NCI-H1417 (cell line): Measurements from ENCODE around the gene TNFRSF18.

Experiments used
- DNase-seq, 3 experiments: peaks; one replicate each; lab custom pipeline; 2025; lab: John Stamatoyannopoulos, UW

The TNFRSF18 gene

DNA sequence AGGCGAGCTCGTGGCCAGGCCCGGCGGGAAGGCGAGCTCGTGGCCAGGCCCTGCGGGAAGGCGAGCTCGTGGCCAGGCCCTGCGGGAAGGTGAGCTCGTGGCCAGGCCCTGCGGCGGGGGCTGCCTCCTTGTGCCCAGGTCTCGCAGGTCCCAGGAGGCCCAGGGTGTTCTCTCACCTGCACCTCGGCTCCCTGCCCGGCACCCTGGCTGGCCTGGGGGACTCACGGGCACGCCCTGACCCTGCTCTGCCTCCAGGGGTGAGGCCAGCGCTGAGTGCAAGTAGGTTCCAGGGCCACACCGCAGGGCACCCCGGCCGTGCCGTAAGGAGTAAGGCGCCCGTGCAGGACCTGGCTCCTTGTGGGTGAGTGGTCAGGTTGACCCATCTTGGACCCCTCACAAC, 21.0 kb upstream of the TNFRSF18 start:
- no peak for DNase-seq

DNA sequence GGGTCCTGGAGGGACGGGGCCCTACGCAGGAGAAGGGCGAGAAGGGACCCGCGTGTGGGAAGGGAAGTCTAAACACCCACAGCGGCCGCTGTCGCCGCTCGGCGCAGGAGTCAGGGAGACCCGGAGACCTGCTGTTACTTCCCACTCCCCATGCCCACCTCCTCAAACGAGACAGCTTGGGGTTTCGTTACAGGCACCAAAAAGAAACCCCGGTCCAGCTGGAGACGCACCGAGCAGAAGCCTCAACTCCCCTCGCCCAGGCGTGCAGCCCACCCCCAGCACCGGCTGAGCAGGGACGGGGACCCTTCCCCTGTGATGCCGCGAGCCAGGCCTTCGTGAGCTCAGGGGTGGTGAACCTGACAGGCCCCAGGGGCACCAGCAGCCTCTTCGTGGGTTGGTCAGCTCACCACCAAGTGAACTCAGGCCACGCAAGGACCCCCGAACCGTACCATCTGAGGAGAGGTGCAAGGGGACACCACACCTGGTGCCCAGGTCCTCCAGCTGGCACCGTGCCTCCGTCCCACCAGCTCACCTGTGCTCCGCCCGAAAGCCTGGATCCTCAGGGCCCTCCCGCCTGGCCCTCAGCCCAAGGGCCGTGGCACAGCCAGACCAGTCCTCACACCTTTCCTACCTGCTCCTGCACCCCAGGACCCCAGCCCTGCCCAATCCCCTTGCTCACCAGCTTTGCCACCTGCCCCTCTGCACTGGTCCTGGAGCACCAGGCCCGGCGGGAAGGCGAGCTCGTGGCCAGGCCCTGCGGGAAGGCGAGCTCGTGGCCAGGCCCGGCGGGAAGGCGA, 20.4 kb upstream of the TNFRSF18 start:
- no peak for DNase-seq

DNA sequence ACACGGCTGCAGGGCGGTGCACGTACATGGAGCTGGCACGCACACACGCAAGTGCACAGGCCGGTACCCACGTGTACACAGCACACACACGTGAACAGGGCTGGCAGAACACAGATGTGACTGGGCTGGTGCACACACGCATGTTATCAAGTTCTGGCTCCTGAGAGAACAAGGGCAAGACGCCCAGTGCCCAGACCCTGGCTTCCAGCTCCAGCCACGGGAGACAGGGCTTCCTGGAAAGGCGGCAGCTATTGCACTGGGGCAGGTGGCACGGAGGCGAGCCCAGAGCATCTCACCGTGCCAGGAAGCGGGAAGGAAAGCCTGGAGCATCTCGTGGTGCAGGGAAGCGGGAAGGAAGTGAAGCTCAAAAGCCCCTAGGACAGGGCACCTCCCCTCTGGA, 19.5 kb upstream of the TNFRSF18 start:
- no peak for DNase-seq

DNA sequence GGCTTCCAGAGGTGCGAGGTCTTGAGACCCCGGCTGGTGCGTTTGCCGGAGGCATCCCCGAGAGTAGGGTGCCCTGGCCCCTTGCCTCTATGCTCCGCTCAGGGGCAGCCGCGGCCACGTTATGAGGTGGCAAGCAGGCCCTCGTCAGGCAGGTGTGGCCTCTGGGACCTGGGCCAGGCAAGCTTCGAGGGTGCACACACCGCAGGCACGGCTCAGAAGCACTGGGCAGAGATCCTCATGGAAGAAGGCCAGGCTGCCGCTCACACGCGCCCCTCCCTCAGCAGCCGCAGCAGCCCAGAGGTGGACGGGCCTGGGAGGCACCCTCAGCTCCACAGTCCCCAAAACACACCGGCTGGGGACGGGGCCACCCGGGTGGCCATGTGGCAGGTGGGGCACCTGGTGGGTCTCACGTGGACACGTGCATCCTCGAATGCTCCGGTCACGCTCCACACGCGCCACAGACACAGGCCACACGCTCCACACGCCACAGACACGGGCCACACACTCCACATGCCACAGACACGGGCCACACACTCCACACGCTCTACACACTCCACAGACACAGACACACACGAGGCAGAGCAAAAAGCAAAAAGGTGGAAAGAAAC, 18.9 kb upstream of the TNFRSF18 start:
- DNase-seq: no peak

DNA sequence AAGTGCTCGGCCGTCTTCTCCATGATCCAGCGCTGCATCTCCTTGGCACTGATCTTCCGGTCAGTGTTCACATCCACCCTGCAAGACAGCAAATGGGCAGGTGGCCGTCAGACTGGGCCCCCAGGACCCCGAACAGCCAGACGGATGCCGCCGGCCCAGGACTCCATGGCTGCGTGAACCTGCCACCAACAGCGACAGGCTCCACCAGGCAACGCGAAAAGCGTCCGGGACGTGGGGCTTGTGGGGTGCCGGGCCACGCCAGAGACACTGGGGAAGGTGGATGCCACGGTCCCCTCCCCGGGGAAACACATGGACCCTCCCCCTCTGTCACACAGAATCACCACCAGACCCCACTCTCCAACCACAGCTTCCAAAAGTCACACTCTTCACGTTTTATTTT, 17.5 kb upstream of the TNFRSF18 start:
- DNase-seq: no peak

DNA sequence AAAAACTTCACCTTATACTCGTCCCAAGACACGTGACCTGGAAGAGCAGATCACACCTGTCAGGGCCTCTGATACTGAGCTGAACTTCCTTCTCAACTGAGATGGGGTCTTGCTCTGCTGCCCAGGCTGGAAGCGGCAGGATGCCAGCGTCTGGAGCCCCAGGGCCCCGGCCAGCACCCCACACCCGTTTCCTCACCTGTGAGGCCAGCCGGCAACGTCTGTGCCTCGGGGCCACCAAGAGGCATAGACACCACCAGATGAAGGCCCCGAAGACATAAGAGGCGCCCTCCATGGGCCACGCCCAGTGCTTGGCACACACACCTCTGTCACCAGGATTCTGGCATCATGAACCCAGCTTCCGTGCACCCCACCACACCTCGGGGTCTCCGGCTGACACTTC, 16.9 kb upstream of the TNFRSF18 start:
- no peak for DNase-seq

DNA sequence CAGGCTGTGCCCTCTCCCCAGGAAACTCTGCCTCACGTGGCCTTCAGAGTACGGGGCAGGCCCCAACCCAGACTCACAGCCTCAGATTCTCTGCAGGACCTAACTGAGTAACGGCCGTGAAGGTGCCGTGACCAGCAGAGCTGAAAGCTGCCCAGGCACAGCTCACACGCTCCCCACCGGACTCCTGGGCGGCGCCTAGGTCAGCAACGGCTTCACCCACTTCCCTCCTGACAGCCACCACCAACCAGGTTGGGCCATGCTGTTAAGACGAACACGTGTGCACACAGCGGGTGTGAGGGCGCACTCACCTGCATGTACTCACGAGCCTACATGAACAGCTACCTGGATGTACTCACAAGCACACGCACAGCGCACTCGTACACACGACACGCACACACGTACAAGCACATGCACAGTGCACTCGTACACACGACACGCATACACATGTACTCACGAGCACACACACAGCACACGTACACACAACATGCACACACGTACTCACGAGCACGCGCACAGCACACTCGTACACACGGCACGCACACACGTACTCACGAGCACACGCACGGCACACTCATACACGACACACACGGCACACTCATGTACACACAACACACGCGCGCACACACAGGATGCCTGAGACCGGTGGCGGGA, 16.3 kb upstream of the TNFRSF18 start:
- no peak for DNase-seq

DNA sequence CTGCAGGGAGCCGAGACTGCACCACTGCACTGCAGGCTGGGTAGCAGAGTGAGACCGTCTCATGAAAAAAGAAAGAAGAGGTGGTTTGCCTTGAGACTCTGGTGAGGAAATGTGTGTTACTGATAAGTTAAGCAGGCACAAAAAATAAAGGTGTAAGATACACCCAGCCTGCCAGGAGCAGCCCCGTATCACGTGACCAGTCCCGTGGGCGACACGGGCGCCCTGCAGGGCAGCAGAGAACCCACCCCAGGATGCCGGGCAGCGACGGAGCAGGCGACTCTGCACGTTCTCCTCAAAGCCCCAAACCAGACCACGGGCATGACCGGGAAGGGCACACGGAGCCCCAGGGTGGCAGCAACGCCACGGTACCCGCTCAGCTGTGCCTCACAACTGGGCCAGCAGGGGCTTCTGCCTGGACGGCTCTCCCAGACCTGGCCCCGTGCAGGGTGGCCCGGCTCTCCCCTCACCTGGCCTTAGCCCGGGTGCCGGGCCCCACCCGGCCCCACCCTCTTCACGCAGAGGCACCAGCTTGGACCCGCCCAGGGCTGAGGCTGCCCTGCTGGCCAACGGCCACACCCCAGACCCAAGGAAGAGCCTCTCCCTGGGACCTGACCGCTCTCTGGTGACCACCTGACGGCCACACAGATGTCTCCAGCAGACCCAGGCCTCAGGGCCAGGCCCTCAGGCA, 15.6 kb upstream of the TNFRSF18 start:
- DNase-seq: no peak

DNA sequence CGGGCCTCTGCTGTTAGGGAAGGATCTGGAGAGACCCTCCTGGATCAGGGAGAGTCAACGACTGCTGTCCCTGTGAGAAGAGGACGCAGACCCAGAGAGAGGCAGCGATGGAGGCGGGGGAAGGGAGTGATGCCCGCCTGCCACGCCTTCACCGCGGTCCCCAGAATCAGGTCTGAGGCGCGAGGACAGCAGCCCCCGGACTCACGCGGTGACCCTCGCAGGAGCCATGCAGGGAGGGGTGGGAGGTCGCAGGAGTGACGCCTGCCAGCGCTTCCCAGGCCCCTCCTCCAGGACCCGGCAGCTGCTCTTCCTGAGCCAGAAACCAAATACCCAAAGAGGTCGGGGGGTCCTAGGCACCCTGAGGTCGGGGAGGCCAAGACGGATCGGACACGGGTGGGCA, 13.8 kb upstream of the TNFRSF18 start:
- no peak for DNase-seq

DNA sequence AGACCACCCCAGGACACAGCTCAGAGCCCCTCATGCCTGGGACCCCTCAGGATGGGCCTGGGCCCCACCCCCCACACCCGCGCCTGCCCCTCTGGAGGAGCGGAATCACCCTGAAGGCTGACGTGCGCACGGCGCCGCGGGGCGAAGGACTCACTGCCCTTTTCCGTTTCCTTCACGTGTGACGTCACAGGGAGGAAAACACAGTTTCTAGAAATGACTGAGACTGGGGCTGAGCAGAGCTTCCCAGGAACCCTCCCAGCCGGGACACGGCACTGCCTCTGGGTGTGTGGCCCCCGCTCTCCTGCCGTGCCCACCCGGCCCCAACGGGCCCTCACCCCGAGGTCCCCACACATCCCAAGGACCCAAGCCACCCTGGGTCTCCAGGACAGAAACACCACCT, 12.9 kb upstream of the TNFRSF18 start:
- no peak for DNase-seq

DNA sequence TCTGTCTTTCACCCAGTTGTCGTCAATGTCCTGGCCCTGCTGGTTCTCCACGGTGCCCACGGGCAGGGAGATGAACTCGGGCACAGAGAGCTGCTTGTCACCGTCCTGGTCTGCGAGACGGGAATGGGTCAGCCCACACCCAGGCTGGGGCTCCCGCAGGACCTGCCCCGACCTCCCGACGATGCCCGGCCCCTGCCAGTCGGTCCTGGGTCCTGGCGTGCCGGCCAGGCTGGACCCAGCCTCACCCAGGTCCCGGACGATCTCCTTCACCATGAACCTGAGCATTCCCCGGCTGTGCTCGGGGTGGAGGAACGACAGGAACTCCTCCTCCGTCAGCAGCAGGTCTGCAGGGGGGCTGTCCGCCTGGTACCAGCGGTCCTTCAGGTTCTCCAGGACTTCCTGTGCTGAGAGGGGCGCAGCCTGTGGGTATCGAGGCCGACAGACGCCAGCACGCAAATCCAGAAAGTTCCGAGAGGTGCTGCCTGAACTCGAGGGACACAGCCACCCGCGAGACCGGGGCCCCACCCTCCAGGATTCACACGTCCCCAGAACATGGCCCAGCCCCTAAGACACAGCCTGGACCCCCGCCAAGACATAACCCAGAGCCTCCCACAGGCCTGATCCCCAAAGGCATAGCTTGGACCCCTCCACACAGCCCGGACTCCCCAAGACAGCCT, 12.3 kb upstream of the TNFRSF18 start:
- DNase-seq: no peak

DNA sequence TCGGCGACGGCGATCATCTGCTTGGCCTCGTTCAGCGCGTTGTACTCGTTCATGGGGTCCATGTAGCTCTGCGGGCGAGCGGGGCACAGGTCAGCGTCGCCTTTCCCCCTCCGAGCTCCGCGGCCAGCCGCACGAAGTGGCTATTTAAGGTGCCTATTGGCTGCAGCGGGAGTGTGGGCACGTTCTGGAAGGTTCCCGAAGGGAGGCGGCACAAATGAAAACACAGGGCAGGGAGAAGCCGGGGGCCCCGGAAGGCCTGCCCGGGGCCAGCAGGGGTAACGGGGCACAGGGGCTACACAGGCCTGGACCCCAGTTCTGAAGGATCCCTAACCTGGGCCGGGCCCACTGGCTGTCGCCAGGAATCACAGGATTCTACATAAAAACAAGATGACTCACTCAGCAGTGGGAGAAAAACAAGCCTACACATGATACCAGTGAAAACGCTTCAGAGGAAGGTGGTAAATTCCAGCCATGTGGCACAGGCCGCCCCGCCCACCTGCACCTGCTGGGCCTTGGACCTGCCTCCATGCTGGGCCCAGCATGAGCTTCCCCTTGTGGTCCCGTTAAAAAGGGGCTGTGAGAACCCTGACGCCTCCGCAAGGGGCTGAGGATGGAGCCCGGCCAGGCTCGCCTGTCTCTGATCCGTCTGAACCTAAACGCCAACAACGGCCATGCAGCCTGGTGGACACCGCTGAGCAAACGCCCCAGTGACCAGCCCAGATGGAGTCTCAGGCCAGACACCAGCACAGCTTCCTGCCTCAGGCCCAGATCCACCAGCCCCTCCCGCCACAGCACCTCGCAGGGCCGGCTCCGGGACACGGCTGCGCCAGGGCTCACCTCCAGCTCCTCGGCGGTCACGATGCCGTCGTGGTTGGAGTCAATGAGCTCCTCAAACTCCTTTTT, 11.5 kb upstream of the TNFRSF18 start:
- DNase-seq: no peak

DNA sequence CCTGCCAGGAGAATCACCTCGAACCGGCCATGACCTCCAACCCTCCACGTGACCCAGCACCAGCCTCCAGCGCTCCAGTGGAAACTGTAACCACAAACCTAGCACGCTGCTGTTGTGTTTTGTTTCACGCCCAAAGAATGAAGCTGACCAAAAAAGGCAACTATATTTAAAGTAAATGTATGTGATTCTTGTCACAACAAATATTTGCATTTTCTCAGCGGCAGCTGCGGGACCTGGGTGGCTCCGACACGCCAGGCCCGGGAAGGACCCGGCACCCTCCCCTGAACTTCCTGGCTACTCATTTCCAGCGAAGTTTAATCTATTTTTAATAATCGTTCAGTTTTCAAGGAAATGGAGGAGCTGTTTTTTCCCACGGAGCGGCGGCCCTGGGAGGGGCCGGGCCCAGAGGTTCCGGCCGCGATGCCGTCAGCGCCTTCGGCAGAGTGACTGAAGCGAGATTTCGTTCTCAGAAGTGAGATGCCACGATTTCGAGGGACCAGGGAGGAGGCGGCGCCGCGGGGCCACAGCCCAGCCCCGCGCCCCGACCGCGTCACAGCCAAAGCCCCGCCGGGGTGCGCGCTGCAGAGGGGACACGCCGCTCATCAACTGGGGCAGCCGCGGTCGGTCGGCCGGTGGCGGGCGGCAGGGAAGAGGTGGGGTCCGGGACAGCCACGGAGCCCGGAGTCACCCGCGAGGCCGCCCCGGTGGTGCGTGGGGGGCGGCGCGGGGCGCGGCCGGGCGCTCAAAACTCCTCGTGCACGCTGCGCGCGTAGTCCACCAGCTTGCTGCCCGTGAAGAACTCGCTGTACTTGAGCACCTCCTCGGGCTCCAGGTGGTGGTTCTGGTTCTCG, 10.6 kb upstream of the TNFRSF18 start:
- no peak for DNase-seq

DNA sequence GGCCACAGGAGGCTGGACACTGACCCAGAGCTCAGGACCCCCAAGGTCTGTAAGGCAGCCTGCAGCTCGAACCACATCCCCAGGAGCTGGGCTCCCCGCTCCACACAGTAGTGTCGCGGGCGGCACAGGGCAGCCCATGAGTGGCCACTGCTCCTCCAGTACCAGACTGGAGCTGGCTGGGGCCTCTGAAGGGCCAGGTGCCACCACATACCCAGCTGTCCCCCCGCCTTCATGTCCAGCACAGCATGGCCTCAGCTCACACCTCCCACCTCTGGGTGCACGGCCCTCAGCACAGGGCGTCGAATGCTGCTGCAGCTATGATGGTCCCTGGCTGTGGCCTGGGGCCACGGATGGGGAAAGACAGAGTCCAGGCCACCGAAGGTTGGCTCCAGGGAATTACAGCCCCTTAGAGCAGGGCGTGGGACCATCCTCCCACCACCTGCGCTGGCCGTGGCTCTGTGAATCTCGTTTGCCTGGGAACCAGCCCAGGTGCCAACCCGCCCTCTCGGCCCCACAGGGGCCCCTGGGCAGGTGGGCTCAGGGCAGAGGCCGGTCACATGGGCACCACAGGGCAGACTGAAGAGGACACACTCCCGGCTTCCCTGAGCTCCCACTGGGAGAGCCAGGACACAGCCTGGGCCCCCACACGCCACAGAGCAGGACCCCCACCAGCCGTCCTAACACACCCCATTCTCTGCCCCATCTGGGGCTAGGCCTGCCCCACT, 9.7 kb upstream of the TNFRSF18 start:
- DNase-seq: no peak

DNA sequence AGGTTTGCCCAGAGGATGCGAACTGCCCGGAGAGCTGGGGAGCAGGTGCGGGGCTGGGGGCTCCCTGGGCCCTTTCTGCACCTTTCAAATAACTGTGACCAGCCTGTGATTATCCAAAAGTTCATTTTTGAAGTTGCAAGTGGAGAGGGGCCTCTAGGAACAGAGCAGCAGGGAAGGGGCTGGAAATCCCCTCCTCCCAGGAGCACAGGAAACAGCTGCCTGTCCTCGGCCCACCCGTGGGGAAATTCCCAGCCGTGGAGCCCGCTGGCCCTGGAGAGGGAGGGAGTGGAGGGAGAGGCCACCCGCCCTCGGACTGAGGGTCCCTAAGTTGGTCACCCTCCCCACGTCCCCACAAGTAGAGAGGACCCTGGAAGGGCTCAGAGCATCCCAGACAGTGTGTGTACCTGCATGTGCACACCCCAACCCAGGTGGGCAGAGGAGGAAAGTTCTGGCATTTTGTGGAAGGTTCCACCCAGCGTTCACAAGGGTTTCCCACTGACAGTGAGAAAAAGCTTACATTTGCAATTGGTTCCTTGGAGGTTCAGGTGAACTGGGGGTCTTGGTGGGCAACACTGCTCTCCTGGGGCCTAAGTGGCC, 8.8 kb upstream of the TNFRSF18 start:
- no peak for DNase-seq

DNA sequence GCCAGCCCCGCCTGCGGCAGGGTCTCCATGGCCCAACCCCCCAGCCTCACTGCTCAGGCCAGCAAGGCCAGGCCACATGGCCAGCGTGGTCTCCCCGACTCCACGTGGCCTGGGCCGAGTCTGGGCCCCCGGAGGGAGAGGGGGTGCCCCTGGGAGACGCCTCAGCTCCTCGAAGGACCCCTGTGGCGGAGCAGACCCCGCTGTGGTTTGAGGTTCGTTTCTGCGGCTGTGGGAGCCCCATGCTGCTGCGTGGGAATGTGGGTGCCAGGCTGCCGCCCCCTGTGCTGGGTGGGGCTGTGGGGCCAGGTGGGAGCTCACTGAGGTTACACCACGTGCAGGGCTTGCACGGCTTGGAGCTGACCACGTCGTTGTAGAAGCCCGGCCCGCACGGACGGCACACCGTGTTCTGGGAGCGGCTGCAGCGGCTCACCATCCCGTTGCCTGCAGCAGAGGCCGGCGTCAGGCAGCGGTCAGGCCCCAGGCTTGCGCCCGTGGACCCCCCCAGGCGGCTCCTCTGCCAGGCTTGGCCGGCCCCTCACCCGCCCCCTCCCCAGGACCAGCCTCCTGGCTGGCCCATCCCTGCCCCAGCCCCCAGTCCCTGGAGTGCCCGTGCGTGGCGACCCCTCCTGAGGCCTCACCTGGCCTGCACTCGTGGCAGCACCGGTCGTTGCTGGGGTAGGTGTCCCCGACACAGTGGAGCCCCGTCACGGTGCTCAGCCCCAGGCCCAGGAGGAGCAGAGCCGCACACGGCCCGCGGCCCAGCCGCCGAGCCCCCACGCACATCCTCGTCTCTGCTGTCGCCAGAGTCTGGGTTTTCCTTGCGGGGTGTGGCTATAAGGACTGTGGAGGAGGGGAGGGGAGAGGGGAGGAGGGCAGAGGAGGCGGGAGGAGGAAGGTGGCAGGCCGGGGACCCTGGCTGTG, 7.2 kb upstream of the TNFRSF18 start, which contains the start of gene TNFRSF4:
Gene TNFRSF4, minus strand, starts transcription at position 809 of the 921 bp plus-strand sequence. Its CDS starts 26 bp downstream, at position 783.
- no peak for DNase-seq

DNA sequence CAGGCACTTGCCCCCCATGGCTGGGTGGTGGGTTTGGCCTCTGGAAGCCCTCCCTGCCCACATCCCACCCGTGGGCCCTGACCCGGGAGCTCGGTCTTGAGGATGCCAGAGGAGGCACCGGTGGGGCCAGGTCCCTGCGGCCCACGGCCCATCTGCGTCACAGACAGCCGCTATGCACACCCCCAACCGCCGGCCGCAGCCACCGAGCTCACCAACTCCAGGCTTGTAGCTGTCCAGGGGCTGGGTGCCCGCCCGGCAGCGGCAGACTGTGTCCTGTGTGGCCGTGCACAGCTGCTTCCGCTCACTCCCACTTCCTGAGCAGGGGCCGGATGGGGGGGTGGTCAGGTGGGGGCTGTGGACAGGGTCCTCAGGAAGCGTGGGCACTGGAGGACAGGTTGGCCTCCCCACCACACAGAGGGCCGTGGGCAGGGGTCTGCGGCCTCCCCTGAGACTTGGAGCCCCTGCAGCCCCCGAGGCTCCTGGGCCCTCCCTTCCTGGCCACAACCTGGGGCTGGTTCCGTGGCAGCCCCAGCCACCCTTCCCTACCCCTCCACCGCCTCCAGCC, 6.5 kb upstream of the TNFRSF18 start:
- DNase-seq: no peak
